DND-41 (cell line): ENCODE measurements around the gene ENO2.

Experiments
- ATAC-seq: fragments of 200-7000 bp; cut with Tn5 transposase; 3 replicates; pipeline ENCODE4 v1.9.1; 2021; ENCODE audit warnings: low read depth; ENCODE audit not compliant: insufficient read depth
- DNase-seq: peaks from one replicate; pipeline ENCODE4 v3.0.0-alpha.2; 2020
- H2AFZ ChIP-seq: 2 replicates; pipeline ENCODE4 v1.6.0; 2012; ENCODE audit warnings: low read depth, low read length
- H3K27ac ChIP-seq: 2 replicates; pipeline ENCODE4 v1.5.1; 2012; ENCODE audit warnings: low read length, inconsistent platforms
- H3K27me3 ChIP-seq: fragments of 200-600 bp; sonication (generic); 2 replicates; pipeline ENCODE4 v1.6.0; 2012; ENCODE audit warnings: low read length, mild to moderate bottlenecking, inconsistent platforms; ENCODE audit not compliant: insufficient read depth, poor library complexity
- H3K36me3 ChIP-seq: 2 replicates; pipeline ENCODE4 v1.5.1; 2012; ENCODE audit warnings: low read length, inconsistent platforms; ENCODE audit not compliant: insufficient read depth
- H3K4me1 ChIP-seq: 2 replicates; pipeline ENCODE4 v1.5.1; 2012; ENCODE audit warnings: mild to moderate bottlenecking, low read length; ENCODE audit not compliant: insufficient read depth
- H3K4me2 ChIP-seq: 2 replicates; pipeline ENCODE4 v1.6.0; 2012; ENCODE audit warnings: mild to moderate bottlenecking, moderate library complexity, low read length, inconsistent platforms; ENCODE audit not compliant: insufficient read depth
- H3K4me3 ChIP-seq, 2 experiments: fragments of 200-600 bp in 1 of 2; shearing (Covaris generic) in 1 of 2; 2 replicates each; pipeline ENCODE4 v1.5.1; 2012 to 2016; ENCODE audit warnings: inconsistent platforms in 2 of 2, low read length in 2 of 2, mild to moderate bottlenecking in 2 of 2, low read depth in 1 of 2, moderate library complexity in 1 of 2
- H3K79me2 ChIP-seq: 2 replicates; pipeline ENCODE4 v1.6.0; 2012; ENCODE audit warnings: low read length, inconsistent platforms; ENCODE audit not compliant: insufficient read depth
- H3K9ac ChIP-seq: 2 replicates; pipeline ENCODE4 v1.6.0; 2012; ENCODE audit warnings: low read depth, mild to moderate bottlenecking, inconsistent platforms, low read length, moderate library complexity
- H3K9me3 ChIP-seq: 2 replicates; pipeline ENCODE4 v1.5.1; 2012; ENCODE audit warnings: low read length, moderate library complexity, mild to moderate bottlenecking, inconsistent platforms; ENCODE audit not compliant: insufficient read depth, severe bottlenecking
- H4K20me1 ChIP-seq: 2 replicates; pipeline ENCODE4 v1.6.0; 2012; ENCODE audit warnings: low read length; ENCODE audit not compliant: insufficient read depth
- CTCF ChIP-seq: IDR thresholded peaks from 2 replicates; pipeline ENCODE4 v1.5.1; 2012; ENCODE audit warnings: borderline replicate concordance, low read length, moderate library complexity, mild to moderate bottlenecking; ENCODE audit not compliant: poor library complexity, severe bottlenecking; ENCODE audit errors: extremely low read depth
- EZH2 ChIP-seq: IDR thresholded peaks from 3 replicates; pipeline ENCODE4 v1.6.1; 2012; ENCODE audit warnings: borderline replicate concordance, low read depth, mild to moderate bottlenecking, moderate library complexity, low read length, inconsistent platforms; ENCODE audit not compliant: severe bottlenecking

The ENO2 gene

GRCh38 chr12:6959805-6960592 is 45.6 kb downstream of the ENO2 start:
- DNase-seq (no peak), ATAC-seq (no peak)
- H3K9ac ChIP-seq: no peak overlapping the region

GRCh38 chr12:6960593-6961277 is 46.4 kb downstream of the ENO2 start:
- no peak overlapping the region for H3K4me2 ChIP-seq
- no peaks in the 10 kb centered on the region for H4K20me1 ChIP-seq
- no peaks in the 10 kb centered on the region for H3K9me3 ChIP-seq
- no peaks in the 10 kb centered on the region for H3K79me2 ChIP-seq
- H3K4me1 ChIP-seq: peaks cover 20% of the 10 kb centered on the region
- no peak overlapping the region for H3K9ac ChIP-seq
- H3K27me3 ChIP-seq: no peaks in the 10 kb centered on the region
- TF ChIP-seq CTCF (peak; percentile 16), EZH2 (no peak)
- no peak for DNase-seq
- peaks cover 17% of the 10 kb centered on the region for H3K36me3 ChIP-seq
- no peak for ATAC-seq
- H3K4me3 ChIP-seq: no peak overlapping the region
- no peak overlapping the region for H3K27ac ChIP-seq
- no peak overlapping the region for H2AFZ ChIP-seq

More at GRCh38 chr12:6959805-6960592, 45.6 kb downstream of the ENO2 start:
- Histone ChIP-seq H4K20me1 (no peaks in the 10 kb centered on the region), H3K79me2 (no peaks in the 10 kb centered on the region), H3K4me1 (peaks cover 20% of the 10 kb centered on the region), H2AFZ (no peak overlapping the region), H3K27me3 (no peaks in the 10 kb centered on the region), H3K4me3 (no peak overlapping the region), H3K36me3 (peaks cover 9% of the 10 kb centered on the region), H3K4me2 (no peak overlapping the region), H3K27ac (no peak overlapping the region; the same call in 1 of the 2 replicates), H3K9me3 (no peaks in the 10 kb centered on the region)
- TF ChIP-seq CTCF: no peak
- TF ChIP-seq EZH2: no peak

DNA sequence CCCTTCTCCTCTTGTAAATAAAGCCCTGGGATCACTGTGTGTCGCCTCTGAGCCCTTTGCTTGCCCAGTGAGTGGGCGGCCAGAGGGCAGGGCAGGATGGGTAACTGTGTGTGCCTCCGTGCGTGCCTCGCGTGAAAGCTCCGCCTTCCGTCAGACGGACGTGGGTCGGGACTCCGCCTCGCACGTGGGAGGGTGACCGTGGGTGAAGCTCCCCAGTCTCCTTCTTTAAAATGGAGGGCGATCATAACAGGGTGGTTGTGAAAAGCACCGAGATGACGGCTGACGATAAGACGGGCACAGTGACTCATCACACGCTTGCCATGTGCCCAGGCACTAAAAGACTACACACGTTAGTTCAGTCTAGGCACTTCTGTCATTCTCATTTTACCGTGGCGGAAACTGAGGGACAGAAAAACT is 46.9 kb downstream of the ENO2 start:
- Histone ChIP-seq H3K4me3 (no peak overlapping the region), H3K27me3 (no peaks in the 10 kb centered on the region), H4K20me1 (no peaks in the 10 kb centered on the region), H3K27ac (no peak overlapping the region), H3K36me3 (peaks cover 22% of the 10 kb centered on the region), H3K9ac (no peak overlapping the region), H3K4me2 (no peak overlapping the region), H3K9me3 (no peaks in the 10 kb centered on the region), H2AFZ (no peak overlapping the region), H3K4me1 (peaks cover 20% of the 10 kb centered on the region), H3K79me2 (no peaks in the 10 kb centered on the region)
- no peak for ATAC-seq
- no peak for TF ChIP-seq EZH2
- DNase-seq: no peak

GRCh38 chr12:6961695-6962284 is 47.4 kb downstream of the ENO2 start:
- H3K79me2 ChIP-seq: no peaks in the 10 kb centered on the region
- ATAC-seq (no peak), DNase-seq (no peak)
- no peak overlapping the region for H2AFZ ChIP-seq
- H3K9ac ChIP-seq: no peak overlapping the region
- H3K36me3 ChIP-seq: peaks cover 25% of the 10 kb centered on the region
- no peaks in the 10 kb centered on the region for H3K9me3 ChIP-seq
- TF ChIP-seq CTCF (peak; percentile 55), EZH2 (no peak)
- no peaks in the 10 kb centered on the region for H3K27me3 ChIP-seq
- H3K4me3 ChIP-seq: no peak overlapping the region
- H3K27ac ChIP-seq: no peak overlapping the region
- no peaks in the 10 kb centered on the region for H4K20me1 ChIP-seq
- no peak overlapping the region for H3K4me2 ChIP-seq
- peaks cover 20% of the 10 kb centered on the region for H3K4me1 ChIP-seq
